Liver (tissue), 9 donors: Measurements from ENCODE around the gene TNRC6B. TPM values are rescaled to one million over a fixed set of nuclear protein-coding genes. Genes with fewer than 3 reads are reported as not detected.

Source experiments
- DNase-seq: peaks from one replicate; pipeline ENCODE4 v3.0.0-alpha.2; 2017; ENCODE audit warnings: low spot score
- H3K27ac ChIP-seq, 2 donors: one replicate each; pipeline ENCODE4 v1.7.0; 2013; ENCODE audit warnings: inconsistent platforms in 2 of 2, low read length in 2 of 2, control low read depth in 1 of 2, low read depth in 1 of 2, mild to moderate bottlenecking in 1 of 2
- H3K27me3 ChIP-seq, 4 donors: one replicate each; pipeline versions ENCODE4 v1.6.1 to v1.7.0; 2013; ENCODE audit warnings: low read length in 3 of 4, inconsistent platforms in 1 of 4, mild to moderate bottlenecking in 1 of 4, moderate library complexity in 1 of 4; ENCODE audit not compliant: control insufficient read depth in 4 of 4, insufficient read depth in 4 of 4
- H3K36me3 ChIP-seq, 4 donors: one replicate each; pipeline versions ENCODE4 v1.6.1 to v1.7.0; 2013; ENCODE audit warnings: low read length in 3 of 4, mild to moderate bottlenecking in 3 of 4, low read depth in 1 of 4, moderate library complexity in 1 of 4; ENCODE audit not compliant: control insufficient read depth in 4 of 4, insufficient read depth in 3 of 4
- H3K4me1 ChIP-seq, 4 donors: one replicate each; pipeline versions ENCODE4 v1.6.1 to v1.7.0; 2013; ENCODE audit warnings: low read length in 3 of 4, mild to moderate bottlenecking in 3 of 4, moderate library complexity in 1 of 4; ENCODE audit not compliant: control insufficient read depth in 4 of 4, insufficient read depth in 4 of 4
- H3K4me3 ChIP-seq, 3 donors: one replicate each; pipeline versions ENCODE4 v1.6.1 to v1.7.0; 2013; ENCODE audit warnings: low read length in 3 of 3, control low read depth in 1 of 3, low read depth in 1 of 3, mild to moderate bottlenecking in 1 of 3
- H3K9ac ChIP-seq, 2 donors: one replicate each; pipeline ENCODE4 v1.7.0; 2013; ENCODE audit warnings: low read length in 2 of 2, mild to moderate bottlenecking in 2 of 2, moderate library complexity in 2 of 2, control low read depth in 1 of 2, low read depth in 1 of 2
- H3K9me3 ChIP-seq, 4 donors: one replicate each; pipeline versions ENCODE4 v1.6.1 to v1.7.0; 2013; ENCODE audit warnings: low read length in 3 of 4; ENCODE audit not compliant: control insufficient read depth in 4 of 4
- ATF3 ChIP-seq: IDR thresholded peaks from 2 replicates; pipeline ENCODE4 v1.6.1; 2016; ENCODE audit warnings: antibody characterized with exemption
- CTCF ChIP-seq: fragments of 150-350 bp; IDR thresholded peaks from 2 replicates; pipeline ENCODE4 v1.5.1; 2017; ENCODE audit warnings: improper control_type of control experiment, low read depth, low read length; ENCODE audit not compliant: missing input control
- EGR1 ChIP-seq, 2 donors: IDR thresholded peaks; 2 replicates each; pipeline ENCODE4 v1.6.1; 2016 to 2018; ENCODE audit warnings: antibody characterized with exemption in 2 of 2, low read depth in 2 of 2
- FOXA1 ChIP-seq: IDR thresholded peaks from 2 replicates; pipeline ENCODE4 v1.6.1; 2016; ENCODE audit warnings: antibody characterized with exemption
- FOXA2 ChIP-seq: IDR thresholded peaks from 2 replicates; pipeline ENCODE4 v1.6.1; 2016; ENCODE audit warnings: antibody characterized with exemption
- GABPA ChIP-seq, 2 donors: IDR thresholded peaks in 1 of 2; conservative IDR thresholded peaks in 1 of 2; 2 replicates each; pipeline ENCODE4 v1.6.1; 2016; ENCODE audit warnings: antibody characterized with exemption in 2 of 2, mild to moderate bottlenecking in 1 of 2, moderate library complexity in 1 of 2
- HNF4A ChIP-seq, 2 donors: conservative IDR thresholded peaks; 2 replicates each; pipeline ENCODE4 v1.6.1; 2016; ENCODE audit warnings: antibody characterized with exemption in 2 of 2, mild to moderate bottlenecking in 2 of 2
- HNF4G ChIP-seq: IDR thresholded peaks from 2 replicates; pipeline ENCODE4 v1.6.1; 2016; ENCODE audit warnings: antibody characterized with exemption
- JUND ChIP-seq, 2 donors: IDR thresholded peaks; 2 replicates each; pipeline ENCODE4 v1.6.1; 2016; ENCODE audit warnings: antibody characterized with exemption in 2 of 2
- MAX ChIP-seq: IDR thresholded peaks from 2 replicates; pipeline ENCODE4 v1.6.1; 2016; ENCODE audit warnings: antibody characterized with exemption
- NR2F2 ChIP-seq: IDR thresholded peaks from 2 replicates; pipeline ENCODE4 v1.6.1; 2016; ENCODE audit warnings: antibody characterized with exemption
- RAD21 ChIP-seq, 2 donors: IDR thresholded peaks; 2 replicates each; pipeline ENCODE4 v1.6.1; 2016; ENCODE audit warnings: antibody characterized with exemption in 2 of 2, mild to moderate bottlenecking in 2 of 2
- REST ChIP-seq: IDR thresholded peaks from 2 replicates; pipeline ENCODE4 v1.6.1; 2016; ENCODE audit warnings: antibody characterized with exemption, mild to moderate bottlenecking
- RXRA ChIP-seq, 2 donors: IDR thresholded peaks; 2 replicates each; pipeline ENCODE4 v1.6.1; 2017 to 2018; ENCODE audit warnings: antibody characterized with exemption in 2 of 2, mild to moderate bottlenecking in 1 of 2
- SP1 ChIP-seq: IDR thresholded peaks from 2 replicates; pipeline ENCODE4 v1.6.1; 2018; ENCODE audit warnings: antibody characterized with exemption, mild to moderate bottlenecking
- TAF1 ChIP-seq: conservative IDR thresholded peaks from 2 replicates; pipeline ENCODE4 v1.6.1; 2016; ENCODE audit warnings: antibody characterized with exemption, mild to moderate bottlenecking
- YY1 ChIP-seq: IDR thresholded peaks from 2 replicates; pipeline ENCODE4 v1.6.1; 2016; ENCODE audit warnings: antibody characterized with exemption, mild to moderate bottlenecking
- ZBTB33 ChIP-seq: IDR thresholded peaks from 2 replicates; pipeline ENCODE4 v1.6.1; 2016; ENCODE audit warnings: antibody characterized with exemption
- WGBS: extraction: QIAGEN DNeasy Blood & Tissue Kit; methylation state at CpG from one replicate; pipeline ENCODE4 v1.1.7; 2013; 5-methylcytosine and 5-hydroxymethylcytosine counted together
- polyA plus RNA-seq, 2 donors: library from polyadenylated mRNA; stranded (reverse) in 1 of 2; unstranded in 1 of 2; fragments of 200-250 nt in 1 of 2; fragments of >200 nt in 1 of 2; fragmentation: Nextera tagmentation in 1 of 2; extraction: Ambion mirVana in 1 of 2; gene quantifications; one replicate each; pipeline versions ENCODE4 v1.2.1 to v1.2.3, GENCODE V29; 2013 to 2015
- total RNA-seq, 2 donors: library from RNA; depleted of rRNA; stranded (reverse); fragments of >200 nt; gene quantifications; one replicate each; pipeline ENCODE4 v1.2.3, GENCODE V29; 2014
- donor health status: healthy.
- donor health status: healthy.
- donor health status: healthy.
- donor health status: healthy.
- donor health status: healthy.

The TNRC6B gene
- total and polyA plus RNA-seq, 4 donors: 4.6 to 39.1 (median 26.4) TPM

- Histone ChIP-seq H3K27me3 (no peaks in the 10 kb centered on the region), H3K9ac (no peak overlapping the region), H3K9me3 (no peaks in the 10 kb centered on the region), H3K36me3 (peaks cover 0 to 2% (median 0%) of the 10 kb centered on the region in 4 donors), H3K27ac (no peak overlapping the region), H3K4me3 (no peak overlapping the region), H3K4me1 (peaks cover 0 to 10% (median 6%) of the 10 kb centered on the region in 4 donors)
- DNase-seq: no peak
- TF ChIP-seq YY1: no peak
- TF ChIP-seq MAX: no peak
- no peak for TF ChIP-seq FOXA2
- TF ChIP-seq RXRA (IDR thresholded peaks at IDR 0.05): no peak
- no peak for TF ChIP-seq FOXA1
- TF ChIP-seq RAD21 (IDR thresholded peaks at IDR 0.05): no peak
- TF ChIP-seq JUND (IDR thresholded peaks at IDR 0.05): no peak
- no peak for TF ChIP-seq HNF4A (conservative IDR thresholded peaks at IDR 0.05)
- TF ChIP-seq HNF4G: no peak
- TF ChIP-seq TAF1: no peak
- no peak for TF ChIP-seq ATF3
- no peak for TF ChIP-seq CTCF
- TF ChIP-seq EGR1 (IDR thresholded peaks at IDR 0.05; ENCODE audit: low read depth in 2 of 2): no peak
- no peak for TF ChIP-seq NR2F2
- TF ChIP-seq REST: no peak
- TF ChIP-seq SP1: no peak
- no peak for TF ChIP-seq GABPA (IDR thresholded peaks at IDR 0.05 in 1 of 2, conservative IDR thresholded peaks at IDR 0.05 in 1 of 2)
- TF ChIP-seq ZBTB33: no peak
- 90% methylated on average over 2 of the region's 2 CpGs for WGBS
These were observed 21.5 kb downstream of the TNRC6B start for GRCh38 chr22:40199223-40199622.

GRCh38 chr22:40199852-40200251 lies 22.1 kb downstream of the TNRC6B start:
- no peak for DNase-seq
- Histone ChIP-seq H3K4me3 (no peak overlapping the region), H3K27ac (no peak overlapping the region), H3K9me3 (no peaks in the 10 kb centered on the region), H3K27me3 (no peaks in the 10 kb centered on the region), H3K4me1 (peaks cover 0 to 11% (median 8%) of the 10 kb centered on the region in 4 donors), H3K9ac (no peak overlapping the region), H3K36me3 (peaks cover 0 to 2% (median 0%) of the 10 kb centered on the region in 4 donors)
- TF ChIP-seq CTCF (no peak), RXRA (IDR thresholded peaks at IDR 0.05) (no peak), TAF1 (no peak), GABPA (IDR thresholded peaks at IDR 0.05 in 1 of 2, conservative IDR thresholded peaks at IDR 0.05 in 1 of 2) (no peak), HNF4G (no peak), ATF3 (no peak), SP1 (no peak), HNF4A (conservative IDR thresholded peaks at IDR 0.05) (no peak), YY1 (no peak), RAD21 (IDR thresholded peaks at IDR 0.05) (no peak), NR2F2 (no peak), MAX (no peak)
- WGBS: 96% methylated on average over 7 of the region's 7 CpGs
